AG09319 (cell line): ENCODE results near the gene CACNG3.

Source experiments
- DNase-seq: peaks from one replicate; pipeline ENCODE4 v3.0.0-alpha.2; 2010; ENCODE audit warnings: low read depth; ENCODE audit errors: extremely low read depth
- CTCF ChIP-seq: IDR thresholded peaks from 2 replicates; pipeline ENCODE4 v1.5.1; 2011; ENCODE audit warnings: low read depth, mild to moderate bottlenecking, inconsistent platforms, low read length, moderate library complexity

CACNG3 gene

GRCh38 chr16:24279982-24280515 lies 23.9 kb downstream of the CACNG3 start:
- TF ChIP-seq CTCF, result no peak
- no peak for DNase-seq

GRCh38 chr16:24281466-24281865 lies 25.3 kb downstream of the CACNG3 start:
- no peak for DNase-seq
- TF ChIP-seq CTCF, result no peak

- DNase-seq, result no peak
Observed at GRCh38 chr16:24282141-24282540, 26.0 kb downstream of the CACNG3 start.

GRCh38 chr16:24286741-24287405 lies 30.7 kb downstream of the CACNG3 start:
- no peak for DNase-seq
- TF ChIP-seq CTCF, result no peak

More at GRCh38 chr16:24282141-24282540, 26.0 kb downstream of the CACNG3 start:
- TF ChIP-seq CTCF, result no peak

GRCh38 chr16:24288516-24288915 lies 32.4 kb downstream of the CACNG3 start:
- no peak for TF ChIP-seq CTCF
- DNase-seq, result no peak

- TF ChIP-seq CTCF, result no peak
- DNase-seq, result no peak
Observed at GRCh38 chr16:24289166-24289700, 33.1 kb downstream of the CACNG3 start.

GRCh38 chr16:24291932-24292331 lies 35.8 kb downstream of the CACNG3 start:
- no peak for DNase-seq
- TF ChIP-seq CTCF, result no peak
